Measurements from ENCODE around the gene MAGI3.
"Not testable (repeated sequence)": the region's sequence is repeated elsewhere in the genome, so short reads cannot be mapped to it uniquely, and the experiment has no call there.

Gene MAGI3

GRCh38 chr1:113692342-113692741 is 302.0 kb downstream of the MAGI3 start:
- DNase-seq (ENCODE audit: low spot score) = no peak

- DNase-seq (ENCODE audit: low spot score) = no peak
Measured at GRCh38 chr1:113692824-113693431, 302.6 kb downstream of the MAGI3 start.

DNA sequence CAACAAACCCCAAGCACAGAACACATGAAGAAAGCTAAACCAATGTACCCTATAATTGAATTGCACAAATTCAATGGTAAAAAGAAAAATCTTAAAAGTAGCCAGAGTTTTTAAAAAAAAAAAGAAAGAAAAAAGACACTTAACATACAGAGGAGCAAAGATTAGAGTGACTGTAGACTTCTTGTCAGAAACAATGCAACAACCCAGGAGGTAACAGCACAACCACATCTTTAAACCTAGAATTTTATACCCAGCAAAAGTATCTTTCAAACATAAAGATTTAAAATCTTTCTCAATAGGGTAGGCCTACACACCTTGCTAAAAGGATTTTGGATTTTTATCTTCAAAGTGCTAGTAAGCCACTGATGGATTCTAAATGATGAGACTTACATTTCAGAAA is 304.6 kb downstream of the MAGI3 start:
- no peak for DNase-seq (ENCODE audit: low spot score)

GRCh38 chr1:113701429-113701828 is 311.1 kb downstream of the MAGI3 start:
- DNase-seq (ENCODE audit: low spot score) = peak; percentile 3

- no peak for DNase-seq (ENCODE audit: low spot score)
Measured at GRCh38 chr1:113714606-113715269, 324.4 kb downstream of the MAGI3 start.

DNA sequence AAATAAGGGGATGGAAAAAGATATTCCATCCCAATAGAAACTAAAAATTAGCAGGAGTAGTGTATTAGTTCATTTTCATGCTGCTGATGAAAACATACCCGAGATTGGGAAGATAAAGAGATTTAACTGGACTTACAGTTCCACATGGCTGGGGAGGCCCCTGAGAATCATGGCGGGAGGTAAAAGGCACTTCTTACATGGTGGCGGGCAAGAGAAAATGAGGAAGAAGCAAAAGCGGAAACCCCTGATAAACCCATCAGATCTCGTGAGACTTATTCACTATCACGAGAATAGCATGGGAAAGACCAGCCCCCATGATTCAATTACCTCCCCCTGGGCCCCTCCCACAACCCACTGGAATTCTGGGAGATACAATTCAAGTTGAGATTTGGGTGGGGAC is 327.2 kb downstream of the MAGI3 start:
- not testable (repeated sequence) for DNase-seq (ENCODE audit: low spot score)

DNA sequence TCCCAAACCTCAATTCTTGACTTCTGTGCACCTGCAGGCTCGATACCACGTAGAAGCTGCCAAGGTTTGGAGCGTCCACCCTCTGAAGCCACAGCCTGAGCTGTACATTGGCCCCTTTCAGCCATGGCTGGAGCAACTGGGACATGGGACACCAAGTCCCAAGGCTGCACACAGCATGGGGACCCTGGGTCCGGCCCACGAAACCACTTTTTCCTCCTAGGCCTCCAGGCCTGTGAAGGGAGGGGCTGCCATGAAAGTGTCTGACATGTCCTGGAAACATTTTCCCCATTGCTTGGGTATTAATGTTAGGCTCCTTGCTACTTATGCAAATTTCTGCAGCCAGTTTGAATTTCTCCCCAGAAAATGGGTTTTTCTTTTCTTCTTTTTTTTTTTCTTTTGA is 328.3 kb downstream of the MAGI3 start:
- not testable (repeated sequence) for DNase-seq (ENCODE audit: low spot score)

DNA sequence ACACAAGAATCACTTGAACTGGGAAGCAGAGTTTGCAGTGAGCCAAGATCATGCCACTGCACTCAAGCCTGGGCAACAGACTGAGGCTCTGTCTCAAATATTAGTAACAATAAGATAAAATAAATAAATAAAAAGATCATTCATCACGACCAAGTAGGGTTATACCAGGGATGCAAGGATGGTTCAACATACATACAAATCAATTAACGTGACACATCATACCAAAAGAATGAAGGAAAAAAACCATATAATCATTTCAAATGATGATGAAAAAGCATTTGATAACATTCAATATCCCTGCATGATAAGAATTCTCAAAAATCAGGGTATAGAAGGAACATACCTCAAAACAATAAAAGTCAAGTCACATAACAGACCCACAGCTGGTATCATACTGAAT is 330.7 kb downstream of the MAGI3 start:
- no peak for DNase-seq (ENCODE audit: low spot score)

DNA sequence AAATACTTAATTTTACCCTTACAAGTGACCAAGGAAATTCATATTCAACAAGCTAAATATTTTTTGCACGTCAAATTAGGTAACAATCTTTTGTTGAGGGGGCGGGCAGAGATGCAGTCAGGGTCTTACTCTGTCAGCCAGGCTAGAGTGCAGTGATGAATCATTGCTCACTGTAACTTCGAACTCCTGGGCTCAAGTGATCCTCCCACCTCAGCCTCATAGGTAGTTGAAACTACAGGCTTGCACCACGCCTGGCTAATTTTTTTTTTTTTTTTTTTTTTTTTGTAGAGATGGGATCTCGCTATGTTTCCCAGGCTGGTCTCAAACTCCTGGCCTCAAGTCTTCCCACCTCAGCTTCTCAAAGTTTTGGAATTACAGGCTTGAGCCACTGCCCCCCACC is 342.5 kb downstream of the MAGI3 start:
- no peak for DNase-seq (ENCODE audit: low spot score)

DNA sequence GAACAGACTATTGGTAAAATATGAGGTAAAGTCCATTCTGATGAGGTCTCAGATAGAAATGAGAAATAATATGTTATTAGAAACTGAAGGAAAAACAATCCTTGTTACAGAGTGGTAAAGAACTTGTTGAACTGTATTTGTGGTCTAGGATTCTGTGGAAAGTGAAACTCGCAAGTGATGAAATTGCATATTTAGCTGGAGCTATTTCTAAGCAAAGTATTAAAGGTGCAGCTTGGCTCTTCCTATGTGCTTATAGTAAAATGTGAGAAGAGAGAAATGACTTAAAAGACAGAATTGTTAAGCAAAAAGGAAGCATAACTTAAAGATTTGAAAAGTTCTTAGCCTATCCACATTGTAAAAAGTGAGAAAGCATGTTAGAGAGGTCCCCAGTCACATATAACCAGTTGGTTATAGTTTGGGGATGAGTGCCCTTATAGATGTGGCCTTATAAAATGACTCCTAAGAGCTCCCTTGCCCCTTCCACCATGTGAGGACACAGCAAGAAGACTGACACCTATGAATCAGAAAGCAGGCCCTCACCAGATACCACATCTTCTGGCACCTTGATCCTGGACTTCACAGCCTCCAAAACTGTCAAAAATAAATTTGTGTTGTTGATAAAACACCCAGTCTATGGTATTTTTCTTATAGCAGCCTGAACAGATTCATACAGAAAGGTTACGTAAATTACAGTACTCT is 344.2 kb downstream of the MAGI3 start:
- no peak for DNase-seq (ENCODE audit: low spot score)
